Panc1 (cell line): ENCODE data around the gene GAMT. TPM values are rescaled to one million over a fixed set of nuclear protein-coding genes. Genes with fewer than 3 reads are reported as not detected.

Experiments used
- ATAC-seq: fragments of 200-7000 bp; cut with Tn5 transposase; 2 replicates; pipeline ENCODE4 v1.9.1; 2020; ENCODE audit warnings: mild to moderate bottlenecking, moderate library complexity
- BruUV-seq: library from RNA; stranded (reverse); fragments of 400-500 nt; replicated peaks from 2 replicates; lab custom pipeline; 2021; lab: Mats Ljungman, UMichigan
- CTCF ChIA-PET: fragments of 300-600 bp; sonication (Branson Sonifier 250); formaldehyde crosslinking; loops from one replicate; lab custom pipeline; 2022; ENCODE audit warnings: antibody characterized with exemption; lab: Charles Lee
- POLR2A ChIA-PET: fragments of 300-600 bp; sonication (Branson Sonifier 250); formaldehyde crosslinking; loops from one replicate; lab custom pipeline; 2022; ENCODE audit warnings: antibody characterized with exemption; lab: Charles Lee
- DNase-seq: peaks from one replicate; pipeline ENCODE4 v3.0.0-alpha.2; 2010; ENCODE audit warnings: low read depth, low spot score
- H3K27ac ChIP-seq: 2 replicates; pipeline ENCODE4 v1.5.1; 2011; ENCODE audit warnings: mild to moderate bottlenecking, low read length, inconsistent platforms
- H3K27me3 ChIP-seq: fragments of 200-500 bp; sonication (Bioruptor generic); 2 replicates; pipeline ENCODE4 v1.6.0; 2014; ENCODE audit warnings: low read length, inconsistent platforms; ENCODE audit not compliant: control insufficient read depth, insufficient read depth
- H3K36me3 ChIP-seq: fragments of 200-500 bp; sonication (Bioruptor generic); 2 replicates; pipeline ENCODE4 v1.5.1; 2014; ENCODE audit warnings: inconsistent platforms, mild to moderate bottlenecking, low read length, moderate library complexity; ENCODE audit not compliant: control insufficient read depth, insufficient read depth
- H3K4me1 ChIP-seq: 2 replicates; pipeline ENCODE4 v1.5.1; 2011; ENCODE audit warnings: inconsistent platforms, mild to moderate bottlenecking, low read length, moderate library complexity; ENCODE audit not compliant: control insufficient read depth, insufficient read depth
- H3K4me3 ChIP-seq, 2 experiments: 2 replicates each; pipeline ENCODE4 v1.5.1; 2011 to 2012; ENCODE audit warnings: low read depth in 2 of 2, low read length in 2 of 2, mild to moderate bottlenecking in 2 of 2, inconsistent platforms in 1 of 2, moderate library complexity in 1 of 2
- H3K9me3 ChIP-seq: fragments of 200-500 bp; sonication (Bioruptor generic); 2 replicates; pipeline ENCODE4 v1.5.1; 2014; ENCODE audit warnings: low read depth, mild to moderate bottlenecking, inconsistent platforms, low read length, moderate library complexity; ENCODE audit not compliant: control insufficient read depth, insufficient read depth
- CTCF ChIP-seq: fragments of 450-650 bp; IDR thresholded peaks from 2 replicates; pipeline ENCODE4 v1.5.1; 2017; ENCODE audit warnings: mild to moderate bottlenecking
- POLR2AphosphoS5 ChIP-seq: IDR thresholded peaks from 2 replicates; pipeline ENCODE4 v1.6.1; 2012; ENCODE audit warnings: mild to moderate bottlenecking, low read depth, low read length, moderate library complexity
- REST ChIP-seq, 2 experiments: IDR thresholded peaks; 2 replicates each; pipeline ENCODE4 v1.6.1; 2011 to 2012; ENCODE audit warnings: low read depth in 2 of 2, control low read depth in 1 of 2, low read length in 1 of 2, mild to moderate bottlenecking in 1 of 2, moderate library complexity in 1 of 2; ENCODE audit not compliant: insufficient read depth in 1 of 2
- SIN3A ChIP-seq: IDR thresholded peaks from 2 replicates; pipeline ENCODE4 v1.6.1; 2012; ENCODE audit warnings: low read depth, mild to moderate bottlenecking, low read length, moderate library complexity, borderline replicate concordance; ENCODE audit not compliant: insufficient read depth
- TCF7L2 ChIP-seq: IDR thresholded peaks from 2 replicates; pipeline ENCODE4 v1.6.1; 2011; ENCODE audit warnings: mild to moderate bottlenecking, low read depth, low read length, inconsistent platforms
- in situ Hi-C: cut with HindIII; loops from 2 replicates; pipeline ENCODE4 v1.10.0; 2016; ENCODE audit warnings: low sequenced_read_pairs, low pct_unique_long_range_greater_than_20kb
- intact Hi-C: fragments of 100-400 bp; cut with micrococcal nuclease; formaldehyde crosslinking; loops from one replicate; pipeline ENCODE4 v1.10.0; 2022; ENCODE audit not compliant: unreplicated experiment
- total RNA-seq: library from RNA; stranded (reverse); gene quantifications from one replicate; pipeline ENCODE4 v1.2.1, GENCODE V29; 2021; ENCODE audit not compliant: unreplicated experiment

Gene GAMT
- total RNA-seq, 1 experiment from 2014 or later: 21.2 TPM

- Histone ChIP-seq H3K27me3 (no peaks in the 10 kb centered on the region), H3K4me1 (peaks cover 24% of the 10 kb centered on the region), H3K4me3 (no peak overlapping the region), H3K36me3 (peaks cover 3% of the 10 kb centered on the region; the same call in 1 of the 2 replicates), H3K9me3 (no peaks in the 10 kb centered on the region), H3K27ac (no peak overlapping the region)
- POLR2A ChIA-PET: no interaction called here
- TF ChIP-seq POLR2AphosphoS5 (no peak), CTCF (no peak), REST (IDR thresholded peaks at IDR 0.05; ENCODE audit: insufficient read depth in 1 of 2, low read depth in 2 of 2, low read length in 1 of 2) (no peak), SIN3A (no peak), TCF7L2 (no peak)
- CTCF ChIA-PET: no interaction called here
- ATAC-seq: no peak
- in situ Hi-C loops: no loop called here
- no peak for DNase-seq
- BruUV-seq: no TSS peak
- intact Hi-C loops: no loop called here
Measured at GRCh38 chr19:1417681-1418495, 16.5 kb upstream of the GAMT start.

- H3K27me3 ChIP-seq: no peaks in the 10 kb centered on the region
- H3K27ac ChIP-seq: no peak overlapping the region
- H3K4me1 ChIP-seq: peaks cover 24% of the 10 kb centered on the region
- ChIA-PET CTCF (no interaction called here), POLR2A (no interaction called here)
- TF ChIP-seq CTCF: no peak
- TF ChIP-seq POLR2AphosphoS5: no peak
- TF ChIP-seq REST (IDR thresholded peaks at IDR 0.05; ENCODE audit: insufficient read depth in 1 of 2, low read depth in 2 of 2, low read length in 1 of 2): no peak
- TF ChIP-seq TCF7L2: no peak
- no peak for TF ChIP-seq SIN3A
- in situ Hi-C loops: no loop called here
- peaks cover 3% of the 10 kb centered on the region; the same call in 1 of the 2 replicates for H3K36me3 ChIP-seq
- no peak for DNase-seq
- intact Hi-C loops: no loop called here
- no TSS peak for BruUV-seq
- no peaks in the 10 kb centered on the region for H3K9me3 ChIP-seq
- no peak overlapping the region for H3K4me3 ChIP-seq
- no peak for ATAC-seq
Measured at GRCh38 chr19:1417145-1417544, 15.8 kb upstream of the GAMT start.
